B cell (primary cell): Measurements from ENCODE around the gene EPHB1.

Experiments
- EZH2 ChIP-seq: IDR thresholded peaks from 2 replicates; pipeline ENCODE4 v1.6.1; 2012; ENCODE audit warnings: borderline replicate concordance, low read depth, mild to moderate bottlenecking, moderate library complexity, low read length; ENCODE audit not compliant: insufficient read depth, poor library complexity, severe bottlenecking
- TF ChIP-seq, protein P1 (sequence below): fragments of 200-600 bp; IDR thresholded peaks from one replicate; pipeline ENCODE4 v1.8.0; 2022; ENCODE audit warnings: antibody characterized with exemption, mild to moderate bottlenecking

DNA sequence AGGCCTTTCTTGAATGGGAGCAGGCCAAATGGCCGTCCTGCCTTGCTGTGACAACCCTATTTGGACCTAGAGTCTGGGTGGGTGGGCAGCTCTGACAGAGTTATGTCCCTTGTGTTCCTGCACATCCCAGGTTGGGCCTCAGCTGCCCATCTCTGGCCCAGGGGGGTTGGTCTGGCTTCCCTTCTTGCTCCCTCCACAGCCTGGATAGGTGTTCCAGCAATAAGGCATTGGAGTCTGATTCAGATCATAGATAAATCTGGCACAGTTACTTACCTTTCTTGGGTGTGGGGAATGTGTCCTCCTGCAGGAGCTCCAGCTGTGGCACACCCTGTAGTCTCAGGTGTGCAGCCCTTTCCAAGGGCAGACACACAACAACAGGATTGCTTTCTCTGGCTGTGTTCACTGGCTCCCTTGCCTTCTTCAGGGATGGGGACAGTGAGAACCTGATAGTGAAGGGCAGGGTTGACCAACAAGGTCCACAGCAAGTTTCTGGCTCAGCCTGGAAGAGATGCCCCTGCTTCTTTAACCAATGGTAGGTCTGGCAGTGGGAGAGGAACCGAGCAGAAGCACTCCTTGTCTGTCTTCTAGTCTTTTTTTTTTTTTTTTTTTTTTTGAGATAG, 177.9 kb downstream of the EPHB1 start:
- TF ChIP-seq, protein P1, sequence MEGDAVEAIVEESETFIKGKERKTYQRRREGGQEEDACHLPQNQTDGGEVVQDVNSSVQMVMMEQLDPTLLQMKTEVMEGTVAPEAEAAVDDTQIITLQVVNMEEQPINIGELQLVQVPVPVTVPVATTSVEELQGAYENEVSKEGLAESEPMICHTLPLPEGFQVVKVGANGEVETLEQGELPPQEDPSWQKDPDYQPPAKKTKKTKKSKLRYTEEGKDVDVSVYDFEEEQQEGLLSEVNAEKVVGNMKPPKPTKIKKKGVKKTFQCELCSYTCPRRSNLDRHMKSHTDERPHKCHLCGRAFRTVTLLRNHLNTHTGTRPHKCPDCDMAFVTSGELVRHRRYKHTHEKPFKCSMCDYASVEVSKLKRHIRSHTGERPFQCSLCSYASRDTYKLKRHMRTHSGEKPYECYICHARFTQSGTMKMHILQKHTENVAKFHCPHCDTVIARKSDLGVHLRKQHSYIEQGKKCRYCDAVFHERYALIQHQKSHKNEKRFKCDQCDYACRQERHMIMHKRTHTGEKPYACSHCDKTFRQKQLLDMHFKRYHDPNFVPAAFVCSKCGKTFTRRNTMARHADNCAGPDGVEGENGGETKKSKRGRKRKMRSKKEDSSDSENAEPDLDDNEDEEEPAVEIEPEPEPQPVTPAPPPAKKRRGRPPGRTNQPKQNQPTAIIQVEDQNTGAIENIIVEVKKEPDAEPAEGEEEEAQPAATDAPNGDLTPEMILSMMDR, result no peak
- TF ChIP-seq EZH2, result no peak
